ENCODE results near the gene NPBWR2.

- TF ChIP-seq CTCF (IDR thresholded peaks at IDR 0.05 in 2 of 3, conservative IDR thresholded peaks at IDR 0.05 in 1 of 3; ENCODE audit: borderline replicate concordance in 1 of 3, insufficient read depth in 1 of 3, low read depth in 2 of 3, low read length in 2 of 3) (no peak), POLR2AphosphoS5 (IDR thresholded peaks at IDR 0.05; ENCODE audit: low read depth, low read length) (no peak), SIN3A (IDR thresholded peaks at IDR 0.05; ENCODE audit: low read depth) (no peak), EGR1 (IDR thresholded peaks at IDR 0.05; ENCODE audit: low read depth) (no peak), EZH2 (IDR thresholded peaks at IDR 0.05) (no peak), REST (IDR thresholded peaks at IDR 0.05; ENCODE audit: low read depth) (no peak), MAX (IDR thresholded peaks at IDR 0.05) (no peak), ZFX (IDR thresholded peaks at IDR 0.05) (no peak), CEBPB (IDR thresholded peaks at IDR 0.05; ENCODE audit: low read depth) (no peak), ZBTB33 (IDR thresholded peaks at IDR 0.05; ENCODE audit: extremely low read depth, insufficient replicate concordance, low read length) (no peak)
Observed at GRCh38 chr20:64067733-64068307, 39.5 kb downstream of the NPBWR2 start.
